ENCODE data around the gene GAD1.

The GAD1 gene

DNA sequence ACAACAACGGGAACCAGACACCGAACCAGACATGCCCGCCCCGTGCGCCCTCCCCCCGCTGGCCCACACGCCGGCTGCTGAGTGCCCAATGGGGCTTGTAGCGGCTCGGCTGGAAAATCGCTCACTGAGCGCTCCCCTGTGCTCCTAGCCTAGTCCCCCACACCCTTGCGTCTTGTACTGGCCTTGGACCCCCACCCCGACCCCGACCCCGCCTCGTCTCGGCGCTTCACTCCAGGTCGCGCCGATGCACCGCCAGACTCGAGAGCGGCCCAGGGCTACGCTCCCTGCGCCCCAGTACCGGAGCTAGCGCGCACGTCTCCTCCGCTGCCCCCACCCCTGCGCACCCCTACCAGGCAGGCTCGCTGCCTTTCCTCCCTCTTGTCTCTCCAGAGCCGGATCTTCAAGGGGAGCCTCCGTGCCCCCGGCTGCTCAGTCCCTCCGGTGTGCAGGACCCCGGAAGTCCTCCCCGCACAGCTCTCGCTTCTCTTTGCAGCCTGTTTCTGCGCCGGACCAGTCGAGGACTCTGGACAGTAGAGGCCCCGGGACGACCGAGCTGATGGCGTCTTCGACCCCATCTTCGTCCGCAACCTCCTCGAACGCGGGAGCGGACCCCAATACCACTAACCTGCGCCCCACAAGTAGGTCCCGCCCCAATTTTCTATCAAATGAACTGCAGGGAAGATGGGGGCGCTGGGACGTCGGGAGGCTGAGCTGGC, 1.5 kb downstream of the GAD1 start:
- DNase-seq: peak in 1 of 2 experiments; percentile 29

GRCh38 chr2:170818752-170819470, 2.2 kb downstream of the GAD1 start:
- no peak for DNase-seq

DNA sequence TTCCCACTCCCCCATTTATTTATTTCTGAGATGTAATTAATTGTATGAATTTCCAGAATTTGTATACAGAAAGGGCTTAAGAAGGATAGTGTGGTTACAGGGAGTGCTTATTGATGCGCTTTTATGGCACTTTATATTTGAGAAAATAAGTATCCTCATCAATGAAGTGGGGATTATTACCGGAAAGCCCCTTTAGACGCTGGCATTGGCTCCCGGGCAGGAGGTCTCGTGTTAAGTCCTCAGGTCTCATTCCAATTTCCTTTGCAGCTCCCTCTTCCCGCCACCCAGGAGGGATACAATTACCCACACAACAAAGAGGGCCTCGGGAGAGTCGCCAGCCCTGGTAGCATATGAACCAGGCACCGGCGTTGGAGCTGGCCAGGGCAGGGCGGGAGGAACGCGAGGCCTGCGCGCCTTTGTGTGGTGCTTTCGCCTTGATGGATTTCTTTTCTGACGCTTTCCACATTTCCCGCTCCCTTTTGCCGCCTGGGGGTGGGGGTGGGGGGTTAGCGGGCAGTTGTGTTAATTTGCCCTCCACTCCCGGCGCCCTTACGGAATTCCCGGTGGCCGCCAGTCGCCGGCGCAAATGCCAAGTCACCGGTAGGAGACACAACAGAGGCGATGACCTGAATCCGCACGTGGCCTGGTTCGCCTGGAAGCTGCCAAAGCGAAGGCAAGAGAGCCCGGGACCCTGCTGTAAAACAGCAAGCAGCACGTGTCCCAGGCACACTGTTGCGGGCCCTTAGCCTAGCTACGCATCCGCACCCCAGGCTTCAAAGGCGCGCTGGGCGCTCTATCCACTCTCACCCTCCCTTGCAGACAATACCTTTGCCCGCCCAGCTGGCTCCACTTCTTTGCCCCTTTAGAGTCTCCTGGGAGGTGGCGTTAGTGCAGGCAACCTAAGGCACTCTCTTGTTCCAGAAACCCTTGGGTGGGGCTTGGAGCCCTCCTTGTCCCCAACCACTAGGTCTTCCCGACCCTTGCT, 3.3 kb downstream of the GAD1 start:
- DNase-seq: peak in 1 of 2 experiments; percentile 23

- DNase-seq: no peak
Measured at GRCh38 chr2:170820757-170821530, 4.3 kb downstream of the GAD1 start.

DNA sequence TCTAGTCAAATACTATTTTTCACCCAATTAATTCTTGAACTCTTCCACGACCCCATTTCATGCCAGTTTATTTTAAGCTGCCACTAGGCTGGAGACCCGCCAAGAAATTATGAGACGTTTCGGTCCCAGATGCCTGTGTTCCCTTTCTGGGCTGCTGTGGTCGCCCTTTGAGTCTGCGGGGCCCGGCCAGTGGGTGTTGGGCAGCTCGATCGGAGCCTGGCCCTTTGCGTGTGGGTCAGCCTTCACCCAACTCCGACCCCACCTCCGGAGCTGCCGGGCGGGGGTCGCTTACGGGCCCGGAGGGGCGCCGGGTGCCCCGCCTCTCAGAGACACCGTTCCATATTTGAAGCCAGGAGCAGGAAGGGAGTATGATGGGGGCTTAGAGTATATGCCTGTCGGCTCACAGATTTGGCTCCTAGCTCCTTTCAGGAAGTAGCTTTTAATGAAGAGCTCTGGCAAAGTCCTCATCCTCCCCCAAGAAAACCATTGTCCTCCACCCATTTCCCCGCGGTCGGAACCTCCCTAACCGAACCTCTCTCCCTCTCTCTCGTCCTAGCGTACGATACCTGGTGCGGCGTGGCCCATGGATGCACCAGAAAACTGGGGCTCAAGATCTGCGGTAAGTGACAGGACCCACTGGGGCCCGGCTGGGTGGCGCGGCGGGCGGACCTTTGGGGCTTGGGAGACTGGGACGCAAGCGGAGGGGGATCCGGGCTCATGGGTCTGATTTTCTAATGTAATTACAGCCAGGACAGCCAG, 5.0 kb downstream of the GAD1 start:
- DNase-seq: peak in 1 of 2 experiments; percentile 12

GRCh38 chr2:170822290-170823087, 5.8 kb downstream of the GAD1 start:
- peak; percentile 56 to 64 for DNase-seq

DNA sequence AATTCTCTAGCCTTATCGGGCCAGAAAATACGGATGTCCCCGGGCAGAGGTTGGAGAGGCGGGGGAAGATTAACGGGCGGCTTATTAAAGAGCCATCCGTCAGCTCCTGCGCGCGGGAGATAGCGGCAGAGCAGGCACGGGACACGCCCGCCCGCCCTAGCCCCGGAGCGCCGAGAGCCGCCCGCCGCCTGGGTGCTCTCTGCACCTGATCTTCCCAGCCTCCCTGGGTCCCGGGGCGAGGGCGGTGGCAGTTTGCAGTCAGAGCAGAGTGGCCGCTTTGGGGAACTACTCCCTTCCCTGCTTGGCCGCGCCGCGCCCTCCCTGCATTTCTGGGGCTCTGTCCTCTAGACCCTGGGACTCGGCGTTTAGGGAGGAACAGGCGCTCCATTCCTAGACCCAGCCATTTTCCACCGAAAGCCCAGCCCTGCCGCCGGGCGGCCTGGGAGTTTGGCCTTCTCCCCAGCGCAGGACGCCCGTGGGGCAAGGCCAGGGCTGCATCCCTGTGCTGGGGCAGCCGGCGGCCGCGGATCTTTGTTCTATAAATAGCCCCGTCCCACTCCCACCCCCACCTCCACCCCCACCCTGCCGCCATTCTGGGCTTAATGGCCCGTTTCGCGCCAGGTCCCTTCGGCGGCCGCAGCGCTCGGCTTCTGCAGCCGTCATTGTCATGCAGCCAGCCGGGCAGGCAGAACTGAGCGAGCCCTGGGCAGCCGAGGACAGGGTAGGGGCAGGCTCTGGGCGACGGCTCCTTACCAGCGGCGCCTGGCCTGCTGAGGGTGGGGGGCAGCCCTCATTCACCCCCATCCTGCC, 6.6 kb downstream of the GAD1 start:
- peak in 1 of 2 experiments; percentile 39 for DNase-seq

DNA sequence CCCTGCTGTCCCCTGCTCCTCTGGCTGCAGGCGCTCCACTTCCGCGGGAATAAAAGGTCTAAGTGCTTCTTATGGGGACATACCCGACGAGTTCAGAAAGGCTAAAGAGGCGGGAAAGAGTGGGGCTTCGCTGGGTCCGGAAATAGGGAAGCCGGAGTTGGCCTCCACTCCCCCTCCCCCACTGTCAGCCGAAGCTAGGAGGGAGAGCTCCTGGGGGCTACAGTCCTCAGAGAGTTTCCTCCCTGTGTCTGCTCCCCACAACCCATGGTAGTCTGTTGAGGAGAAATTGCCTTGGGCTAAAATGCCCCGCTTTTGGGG, 7.2 kb downstream of the GAD1 start:
- no peak for DNase-seq

GRCh38 chr2:170824526-170825015, 7.9 kb downstream of the GAD1 start:
- no peak for DNase-seq

DNA sequence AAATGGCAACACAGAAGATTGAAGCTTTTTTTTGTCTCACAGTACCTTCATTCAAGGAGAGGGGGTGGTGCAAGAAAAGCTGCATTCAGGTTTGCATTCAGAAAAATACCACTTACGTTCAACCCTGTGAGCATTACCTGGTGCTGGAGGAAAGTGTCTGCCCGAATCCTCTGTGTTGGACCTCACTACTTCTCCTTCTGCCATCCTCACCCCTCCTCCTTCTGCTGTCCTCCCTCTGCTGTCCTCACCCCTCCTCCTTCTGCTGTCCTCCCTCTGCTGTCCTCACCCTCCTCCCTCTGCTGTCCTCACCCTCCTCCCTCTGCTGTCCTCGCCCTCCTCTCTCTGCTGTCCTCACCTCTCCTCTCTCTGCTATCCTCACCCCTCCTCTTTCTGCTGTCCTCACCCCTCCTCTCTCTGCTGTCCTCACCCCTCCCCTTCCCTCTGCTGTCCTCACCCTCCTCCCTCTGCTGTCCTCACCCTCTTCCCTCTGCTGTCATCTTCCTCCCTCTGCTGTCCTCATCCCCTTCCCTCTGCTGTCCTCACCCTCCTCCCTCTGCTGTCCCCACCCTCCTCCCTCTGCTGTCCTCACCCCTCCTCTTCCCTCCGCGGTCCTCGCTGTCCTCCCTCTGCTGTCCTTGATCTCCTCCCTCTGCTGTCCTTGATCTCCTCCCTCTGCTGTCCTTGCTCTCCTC, 11.3 kb downstream of the GAD1 start:
- DNase-seq: no peak

DNA sequence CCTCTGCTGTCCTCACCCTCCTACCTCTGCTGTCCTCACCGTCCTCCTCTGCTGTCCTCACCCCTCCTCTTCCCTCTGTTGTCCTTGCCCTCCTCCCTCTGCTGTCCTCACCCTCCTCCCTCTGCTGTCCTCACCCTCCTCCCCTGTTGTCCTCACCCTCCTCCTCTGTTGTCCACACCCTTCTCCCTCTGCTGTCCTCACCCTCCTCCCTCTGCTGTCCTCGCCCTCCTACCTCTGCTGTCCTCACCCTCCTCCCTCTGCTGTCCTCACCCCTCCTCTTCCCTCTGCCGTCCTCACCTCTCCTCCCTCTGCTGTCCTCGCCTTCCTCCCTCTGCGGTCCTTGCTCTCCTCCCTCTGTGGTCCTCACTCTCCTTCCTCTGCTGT, 11.8 kb downstream of the GAD1 start:
- no peak for DNase-seq

- DNase-seq: no peak
Measured at GRCh38 chr2:170829036-170829435, 12.3 kb downstream of the GAD1 start.

DNA sequence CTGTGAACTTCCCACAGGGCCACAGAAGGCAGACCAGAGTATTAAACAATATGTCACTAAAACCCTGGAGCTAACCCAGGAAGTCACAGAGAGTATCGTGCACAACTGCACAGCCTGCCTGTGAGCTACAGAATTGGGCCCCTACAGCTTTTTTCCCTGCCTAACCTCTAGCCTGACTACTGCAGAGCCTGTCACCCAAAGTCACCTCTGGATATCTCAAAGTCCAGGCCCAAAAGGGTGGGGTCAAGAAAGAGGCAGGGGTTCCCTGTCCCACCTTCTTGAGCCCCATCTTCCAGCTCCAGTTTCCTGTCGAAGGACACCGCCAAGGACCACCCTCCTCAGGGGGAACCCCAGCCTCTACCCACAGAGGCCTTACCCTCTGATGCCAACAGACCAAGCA, 13.5 kb downstream of the GAD1 start:
- no peak for DNase-seq

GRCh38 chr2:170831115-170831514, 14.4 kb downstream of the GAD1 start:
- no peak for DNase-seq

- DNase-seq: no peak
Measured at GRCh38 chr2:170836027-170836426, 19.3 kb downstream of the GAD1 start.

DNA sequence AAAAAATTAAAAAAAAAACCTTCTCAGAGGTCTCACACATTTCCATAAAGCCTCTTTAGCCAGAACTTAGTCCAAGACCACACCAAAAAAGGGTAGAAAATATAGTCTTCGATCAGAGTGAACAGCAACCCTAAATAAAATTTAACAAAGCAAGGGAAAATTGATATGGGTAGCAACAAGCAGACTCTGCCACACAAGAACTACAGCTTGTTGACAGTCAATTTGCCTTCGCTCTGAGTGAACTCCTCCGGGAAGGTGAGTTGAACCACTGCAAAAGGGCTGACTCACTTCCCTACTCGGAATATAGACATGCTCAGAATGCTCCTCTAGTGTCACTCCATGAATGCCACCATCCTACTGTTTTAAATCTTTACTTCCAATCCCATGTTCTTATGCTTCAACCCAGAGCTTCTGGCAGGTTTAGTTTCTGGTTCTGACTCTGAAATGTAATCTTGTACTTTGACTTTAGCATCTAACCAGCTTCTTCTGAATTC, 24.1 kb downstream of the GAD1 start:
- DNase-seq: no peak

GRCh38 chr2:170842785-170843184, 26.1 kb downstream of the GAD1 start:
- no peak for DNase-seq

GRCh38 chr2:170843656-170844055, 27.0 kb downstream of the GAD1 start:
- DNase-seq: peak in 1 of 2 experiments; percentile 11

GRCh38 chr2:170845343-170845742, 28.7 kb downstream of the GAD1 start:
- DNase-seq: peak; percentile 29 to 46

Measured in activated CD4-positive, alpha-beta T cell treated with anti-CD3 and anti-CD28 coated beads, Interleukin-2, amount 50 U/mL, for 48 hours (primary cell).